HepG2 (cell line): ENCODE data around the gene HACD2.

Source experiments
- CBX2 ChIP-seq, 2 experiments: fragments of 200-600 bp in 1 of 2; sonication (generic); formaldehyde crosslinking in 1 of 2; IDR thresholded peaks; 2 replicates each; pipeline versions ENCODE4 v1.7.0 to v1.8.1; 2018 to 2022; ENCODE audit warnings: low read depth in 2 of 2, low read length in 1 of 2, mild to moderate bottlenecking in 1 of 2, missing genetic modification reagents in 1 of 2
- ISL2 ChIP-seq: sonication (generic); formaldehyde crosslinking; IDR thresholded peaks from 2 replicates; pipeline ENCODE4 v1.5.0; 2020; ENCODE audit warnings: missing genetic modification reagents
- POLR2AphosphoS5 ChIP-seq: IDR thresholded peaks from 2 replicates; pipeline ENCODE4 v1.6.1; 2012; ENCODE audit warnings: low read depth, low read length
- SALL2 ChIP-seq: sonication (generic); formaldehyde crosslinking; IDR thresholded peaks from 2 replicates; pipeline ENCODE4 v1.8.1; 2023; ENCODE audit warnings: mild to moderate bottlenecking, missing genetic modification reagents, inconsistent platforms
- ZNF331 ChIP-seq: sonication (generic); formaldehyde crosslinking; IDR thresholded peaks from 2 replicates; pipeline ENCODE4 v1.4.0; 2020; ENCODE audit warnings: missing genetic modification reagents
- ZNF44 ChIP-seq: sonication (generic); formaldehyde crosslinking; IDR thresholded peaks from 2 replicates; pipeline ENCODE4 v1.5.1; 2020; ENCODE audit warnings: mild to moderate bottlenecking, missing genetic modification reagents
- TF ChIP-seq, protein P1 (sequence below): IDR thresholded peaks from 2 replicates; pipeline ENCODE4 v1.6.1; 2016; ENCODE audit warnings: control low read depth
- TF ChIP-seq, protein P2 (sequence below): IDR thresholded peaks from 2 replicates; pipeline ENCODE4 v1.6.1; 2012; ENCODE audit warnings: inconsistent platforms
- TF ChIP-seq, protein P3 (sequence below): sonication (generic); formaldehyde crosslinking; IDR thresholded peaks from 2 replicates; pipeline ENCODE4 v1.5.0; 2020; ENCODE audit warnings: mild to moderate bottlenecking, missing genetic modification reagents, moderate library complexity

DNA sequence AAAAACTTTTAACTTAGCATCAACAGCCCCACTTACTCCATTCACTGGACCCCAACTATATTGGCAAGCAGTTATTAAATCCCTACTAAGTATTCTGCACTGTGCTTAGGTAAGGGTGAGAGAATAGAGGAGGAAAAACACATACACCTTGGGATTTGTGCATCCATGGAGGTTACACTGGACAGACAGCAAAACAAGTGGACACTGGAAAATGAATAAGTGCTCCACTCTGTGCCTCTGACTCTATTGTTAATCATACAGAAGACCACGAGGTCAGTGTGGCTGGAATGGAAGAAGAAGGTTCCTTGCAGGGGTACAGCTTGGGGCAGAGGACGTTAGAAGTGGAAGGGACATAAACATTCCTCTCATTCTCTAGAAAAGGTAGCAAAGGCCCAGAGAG, 139.2 kb downstream of the HACD2 start:
- TF ChIP-seq, protein P1, sequence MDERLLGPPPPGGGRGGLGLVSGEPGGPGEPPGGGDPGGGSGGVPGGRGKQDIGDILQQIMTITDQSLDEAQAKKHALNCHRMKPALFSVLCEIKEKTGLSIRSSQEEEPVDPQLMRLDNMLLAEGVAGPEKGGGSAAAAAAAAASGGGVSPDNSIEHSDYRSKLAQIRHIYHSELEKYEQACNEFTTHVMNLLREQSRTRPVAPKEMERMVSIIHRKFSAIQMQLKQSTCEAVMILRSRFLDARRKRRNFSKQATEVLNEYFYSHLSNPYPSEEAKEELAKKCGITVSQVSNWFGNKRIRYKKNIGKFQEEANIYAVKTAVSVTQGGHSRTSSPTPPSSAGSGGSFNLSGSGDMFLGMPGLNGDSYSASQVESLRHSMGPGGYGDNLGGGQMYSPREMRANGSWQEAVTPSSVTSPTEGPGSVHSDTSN (CRISPR knock-in tag) = no peak
- no peak for TF ChIP-seq SALL2 (CRISPR knock-in tag)
- no peak for TF ChIP-seq ZNF44 (CRISPR knock-in tag)
- TF ChIP-seq CBX2 (IDR thresholded peaks at IDR 0.05; ENCODE audit: low read depth, low read length) = no peak
- TF ChIP-seq CBX2 (CRISPR knock-in tag; IDR thresholded peaks at IDR 0.05; ENCODE audit: low read depth) = no peak
- TF ChIP-seq, protein P2, sequence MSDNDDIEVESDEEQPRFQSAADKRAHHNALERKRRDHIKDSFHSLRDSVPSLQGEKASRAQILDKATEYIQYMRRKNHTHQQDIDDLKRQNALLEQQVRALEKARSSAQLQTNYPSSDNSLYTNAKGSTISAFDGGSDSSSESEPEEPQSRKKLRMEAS = no peak
- TF ChIP-seq ISL2 (CRISPR knock-in tag) = no peak
- no peak for TF ChIP-seq ZNF331 (CRISPR knock-in tag)
- TF ChIP-seq, protein P3, sequence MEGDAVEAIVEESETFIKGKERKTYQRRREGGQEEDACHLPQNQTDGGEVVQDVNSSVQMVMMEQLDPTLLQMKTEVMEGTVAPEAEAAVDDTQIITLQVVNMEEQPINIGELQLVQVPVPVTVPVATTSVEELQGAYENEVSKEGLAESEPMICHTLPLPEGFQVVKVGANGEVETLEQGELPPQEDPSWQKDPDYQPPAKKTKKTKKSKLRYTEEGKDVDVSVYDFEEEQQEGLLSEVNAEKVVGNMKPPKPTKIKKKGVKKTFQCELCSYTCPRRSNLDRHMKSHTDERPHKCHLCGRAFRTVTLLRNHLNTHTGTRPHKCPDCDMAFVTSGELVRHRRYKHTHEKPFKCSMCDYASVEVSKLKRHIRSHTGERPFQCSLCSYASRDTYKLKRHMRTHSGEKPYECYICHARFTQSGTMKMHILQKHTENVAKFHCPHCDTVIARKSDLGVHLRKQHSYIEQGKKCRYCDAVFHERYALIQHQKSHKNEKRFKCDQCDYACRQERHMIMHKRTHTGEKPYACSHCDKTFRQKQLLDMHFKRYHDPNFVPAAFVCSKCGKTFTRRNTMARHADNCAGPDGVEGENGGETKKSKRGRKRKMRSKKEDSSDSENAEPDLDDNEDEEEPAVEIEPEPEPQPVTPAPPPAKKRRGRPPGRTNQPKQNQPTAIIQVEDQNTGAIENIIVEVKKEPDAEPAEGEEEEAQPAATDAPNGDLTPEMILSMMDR = no peak
- TF ChIP-seq POLR2AphosphoS5 = no peak
